Lung (tissue), 12 donors: ENCODE data around the gene MTA3. TPM values are rescaled to one million over a fixed set of nuclear protein-coding genes. Genes with fewer than 3 reads are reported as not detected.

ENCODE experiments used
- ATAC-seq: fragments of 200-7000 bp; cut with Tn5 transposase; one replicate; pipeline ENCODE4 v1.9.1; 2020; ENCODE audit warnings: moderate number of reproducible peaks; ENCODE audit not compliant: insufficient read depth, low FRiP score
- DNase-seq, 3 donors: peaks; one replicate each; pipeline ENCODE4 v3.0.0-alpha.2; 2013 to 2017
- H3K27ac ChIP-seq, 2 donors: one replicate each; pipeline ENCODE4 v1.5.1; 2013; ENCODE audit warnings: mild to moderate bottlenecking in 2 of 2, moderate library complexity in 2 of 2, control low read depth in 1 of 2, inconsistent platforms in 1 of 2, low read depth in 1 of 2, low read length in 1 of 2
- H3K27me3 ChIP-seq, 3 donors: one replicate each; pipeline ENCODE4 v1.5.1; 2013; ENCODE audit warnings: low read length in 2 of 3; ENCODE audit not compliant: control insufficient read depth in 3 of 3, insufficient read depth in 3 of 3
- H3K36me3 ChIP-seq, 4 donors: one replicate each; pipeline ENCODE4 v1.5.1; 2013; ENCODE audit warnings: low read length in 4 of 4, mild to moderate bottlenecking in 1 of 4, moderate library complexity in 1 of 4; ENCODE audit not compliant: control insufficient read depth in 4 of 4, insufficient read depth in 4 of 4
- H3K4me1 ChIP-seq, 5 donors: one replicate each; pipeline ENCODE4 v1.5.1; 2013; ENCODE audit warnings: low read length in 5 of 5, mild to moderate bottlenecking in 2 of 5, moderate library complexity in 1 of 5; ENCODE audit not compliant: control insufficient read depth in 5 of 5, insufficient read depth in 5 of 5
- H3K4me3 ChIP-seq: one replicate; pipeline ENCODE4 v1.5.1; 2013; ENCODE audit warnings: mild to moderate bottlenecking, control low read depth, moderate library complexity
- H3K9ac ChIP-seq, 2 donors: one replicate each; pipeline ENCODE4 v1.5.1; 2013; ENCODE audit warnings: low read length in 2 of 2, control low read depth in 1 of 2; ENCODE audit not compliant: insufficient read depth in 1 of 2
- H3K9me3 ChIP-seq, 4 donors: one replicate each; pipeline ENCODE4 v1.5.1; 2013; ENCODE audit warnings: low read length in 3 of 4, mild to moderate bottlenecking in 1 of 4, moderate library complexity in 1 of 4; ENCODE audit not compliant: control insufficient read depth in 4 of 4, insufficient read depth in 3 of 4
- CTCF ChIP-seq: IDR thresholded peaks from 2 replicates; pipeline ENCODE4 v1.5.1; 2012; ENCODE audit warnings: mild to moderate bottlenecking; ENCODE audit errors: control extremely low read depth, extremely low read depth
- WGBS, 2 donors: extraction: QIAGEN DNeasy Blood & Tissue Kit; methylation state at CpG; one replicate each; pipeline ENCODE4 v1.1.7; 2013; 5-methylcytosine and 5-hydroxymethylcytosine counted together
- polyA plus RNA-seq, 2 donors: library from polyadenylated mRNA; stranded (reverse); fragments of 200-250 nt; gene quantifications; one replicate each; pipeline ENCODE4 v1.2.1, GENCODE V29; 2013
- total RNA-seq, 2 donors: library from RNA; depleted of rRNA in 1 of 2; stranded (reverse); fragments of >200 nt in 1 of 2; gene quantifications; one replicate each; pipeline ENCODE4 v1.2.1, GENCODE V29; 2014 to 2021
- donor health status: control.
- donor health status: control.
- donor health status: Bipolar disorder and iron deficiency.
- donor health status: healthy.
- donor health status: DM: yes; HTN: yes; CAD: no.

The MTA3 gene
- total and polyA plus RNA-seq, 4 donors, result 9.2 to 65.8 (median 24.4) TPM

- 88 to 95% methylated on average over 3 of the region's 3 CpGs for WGBS, 2 donors
- DNase-seq (peak in 1 of 3 donors; percentile 3), ATAC-seq (no peak)
- TF ChIP-seq CTCF, result no peak
- no peak overlapping the region for H3K27ac ChIP-seq
- H3K4me3 ChIP-seq, result no peak overlapping the region
- no peak overlapping the region for H3K9ac ChIP-seq
- peaks cover 0 to 19% (median 11%) of the 10 kb centered on the region in 5 donors for H3K4me1 ChIP-seq
- peaks cover 0 to 29% (median 2%) of the 10 kb centered on the region in 4 donors for H3K36me3 ChIP-seq
- no peaks in the 10 kb centered on the region for H3K27me3 ChIP-seq
- peaks cover 0 to 2% (median 0%) of the 10 kb centered on the region in 4 donors for H3K9me3 ChIP-seq
Observed at GRCh38 chr2:42787424-42787787, 219.0 kb downstream of the MTA3 start.

GRCh38 chr2:42787788-42788477 is 219.5 kb downstream of the MTA3 start:
- WGBS, 2 donors, result 79 to 88% methylated on average over 12 of the region's 12 CpGs
- no peak for TF ChIP-seq CTCF
- peaks cover 0 to 19% (median 11%) of the 10 kb centered on the region in 5 donors for H3K4me1 ChIP-seq
- H3K27me3 ChIP-seq, result no peaks in the 10 kb centered on the region
- peaks cover 0 to 1% (median 0%) of the 10 kb centered on the region in 4 donors for H3K9me3 ChIP-seq
- ATAC-seq, result no peak
- DNase-seq, result peak in 1 of 3 donors; percentile 9
- no peak overlapping the region for H3K27ac ChIP-seq
- H3K9ac ChIP-seq, result no peak overlapping the region
- H3K36me3 ChIP-seq, result peaks cover 0 to 27% (median 1%) of the 10 kb centered on the region in 4 donors
- no peak overlapping the region for H3K4me3 ChIP-seq

- Histone ChIP-seq H3K4me1 (peaks cover 0 to 19% (median 11%) of the 10 kb centered on the region in 5 donors), H3K27ac (no peak overlapping the region), H3K9me3 (no peaks in the 10 kb centered on the region), H3K36me3 (peaks cover 0 to 22% (median 0%) of the 10 kb centered on the region in 4 donors), H3K27me3 (no peaks in the 10 kb centered on the region), H3K9ac (no peak overlapping the region), H3K4me3 (no peak overlapping the region)
- peak in 1 of 3 donors; percentile 4 for DNase-seq
- no peak for TF ChIP-seq CTCF
- 77 to 84% methylated on average over 9 of the region's 9 CpGs for WGBS, 2 donors
- ATAC-seq, result no peak
Observed at GRCh38 chr2:42788478-42788793, 220.0 kb downstream of the MTA3 start.
